ENCODE results near the gene SLC41A1. TPM values are rescaled to one million over a fixed set of nuclear protein-coding genes. Genes with fewer than 3 reads are reported as not detected.

SLC41A1 gene
- total and polyA plus RNA-seq, 9 of the 15 experiments (the other 6 are each of a cell fraction or from before 2014, with no cell fraction given), result 4.1 to 29.3 (median 11.4) TPM

GRCh38 chr1:205787287-205787916 is 25.6 kb downstream of the SLC41A1 start (continued):
- TF ChIP-seq MGA (IDR thresholded peaks at IDR 0.05) (peak; percentile 26; the same call in 1 of the 2 replicates), MAFK (IDR thresholded peaks at IDR 0.05; ENCODE audit: low read length) (peak; percentile 84), TBP (optimal IDR thresholded peaks at IDR 0.05; ENCODE audit: low read depth, low read length) (peak; percentile 35), MBD2 (IDR thresholded peaks at IDR 0.05; ENCODE audit: borderline replicate concordance, low read depth) (0 out of 2 replicates have a peak, but pooled peaks have one; percentile 17), GATAD2A (IDR thresholded peaks at IDR 0.05) (peak; percentile 79; the same call in 1 of the 2 replicates), NFYB (IDR thresholded peaks at IDR 0.05; ENCODE audit: extremely low read depth, insufficient read length) (no peak), CXXC5 (CRISPR knock-in tag; IDR thresholded peaks at IDR 0.05) (peak; percentile 66), NONO (IDR thresholded peaks at IDR 0.05; ENCODE audit: low read depth in 2 of 2, low read length in 1 of 2) (0 out of 4 replicates have a peak, but pooled peaks of 1 of the 2 experiments have one; percentile 8)
- TF ChIP-seq, protein P1, sequence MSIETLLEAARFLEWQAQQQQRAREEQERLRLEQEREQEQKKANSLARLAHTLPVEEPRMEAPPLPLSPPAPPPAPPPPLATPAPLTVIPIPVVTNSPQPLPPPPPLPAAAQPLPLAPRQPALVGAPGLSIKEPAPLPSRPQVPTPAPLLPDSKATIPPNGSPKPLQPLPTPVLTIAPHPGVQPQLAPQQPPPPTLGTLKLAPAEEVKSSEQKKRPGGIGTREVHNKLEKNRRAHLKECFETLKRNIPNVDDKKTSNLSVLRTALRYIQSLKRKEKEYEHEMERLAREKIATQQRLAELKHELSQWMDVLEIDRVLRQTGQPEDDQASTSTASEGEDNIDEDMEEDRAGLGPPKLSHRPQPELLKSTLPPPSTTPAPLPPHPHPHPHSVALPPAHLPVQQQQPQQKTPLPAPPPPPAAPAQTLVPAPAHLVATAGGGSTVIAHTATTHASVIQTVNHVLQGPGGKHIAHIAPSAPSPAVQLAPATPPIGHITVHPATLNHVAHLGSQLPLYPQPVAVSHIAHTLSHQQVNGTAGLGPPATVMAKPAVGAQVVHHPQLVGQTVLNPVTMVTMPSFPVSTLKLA (conservative IDR thresholded peaks at IDR 0.05), result peak; percentile 15 to 38; a peak in 1 of 4 replicates

Data from K562 (cell line).